GM12878 (cell line): ENCODE data around the gene SPEG. TPM values are rescaled to one million over a fixed set of nuclear protein-coding genes. Genes with fewer than 3 reads are reported as not detected.
A peak's percentile ranks its signal among the peaks of the same experiment; 100 is the strongest.

Source experiments
- ATAC-seq: fragments of 200-7000 bp; cut with Tn5 transposase; 3 replicates; pipeline ENCODE4 v1.9.1; 2020; ENCODE audit warnings: mild to moderate bottlenecking, moderate library complexity
- BruUV-seq: library from RNA; stranded (reverse); fragments of 400-500 nt; replicated peaks from 2 replicates; lab custom pipeline; 2021; lab: Mats Ljungman, UMichigan
- CTCF ChIA-PET: fragments of 300-600 bp; sonication (Branson Sonifier 250); formaldehyde crosslinking; extraction: SDS; loops from one replicate; lab custom pipeline; 2021; ENCODE audit warnings: inconsistent platforms; lab: Yijun Ruan, JAX
- POLR2A ChIA-PET: fragments of 350-600 bp; formaldehyde crosslinking; extraction: SDS; loops from one replicate; lab custom pipeline; 2021; ENCODE audit warnings: inconsistent platforms; lab: Charles Lee
- RAD21 ChIA-PET: fragments of 300-600 bp; sonication (Branson Sonifier 250); formaldehyde crosslinking; loops from one replicate; lab custom pipeline; 2023; ENCODE audit warnings: antibody characterized with exemption; ENCODE audit not compliant: unreplicated experiment; lab: Charles Lee
- SMC1A ChIA-PET: fragments of 300-600 bp; sonication (Branson Sonifier 250); formaldehyde crosslinking; loops from one replicate; lab custom pipeline; 2023; ENCODE audit not compliant: unreplicated experiment, uncharacterized antibody; lab: Charles Lee
- DNase-seq: peaks from one replicate; pipeline ENCODE4 v3.0.0-alpha.2; 2011; ENCODE audit warnings: low read depth, low spot score
- FAIRE-seq: peaks from 3 replicates; lab custom pipeline; 2011; peaks lifted over from hg19 to GRCh38; lab: Jason Lieb, UNC
- H2AFZ ChIP-seq: 2 replicates; pipeline ENCODE4 v1.6.0; 2011; ENCODE audit warnings: low read depth, low read length, control low read depth; ENCODE audit not compliant: control insufficient read depth
- H3K27ac ChIP-seq: 2 replicates; pipeline ENCODE4 v1.5.1; 2011; ENCODE audit warnings: control low read depth; ENCODE audit not compliant: control insufficient read depth, insufficient read depth
- H3K27me3 ChIP-seq, 2 experiments: replicated peaks in 1 of 2; 2 replicates each; pipeline versions ENCODE4 v1.6.0 to v1.6.1; 2011; ENCODE audit warnings: low read length in 1 of 2; ENCODE audit not compliant: control insufficient read depth in 2 of 2, insufficient read depth in 2 of 2
- H3K36me3 ChIP-seq, 2 experiments: 2 replicates each; pipeline ENCODE4 v1.5.1; 2011; ENCODE audit warnings: low read length in 1 of 2; ENCODE audit not compliant: control insufficient read depth in 2 of 2, insufficient read depth in 2 of 2
- H3K4me1 ChIP-seq: 2 replicates; pipeline ENCODE4 v1.6.1; 2011; ENCODE audit warnings: mild to moderate bottlenecking, low read length, moderate library complexity, mixed read lengths; ENCODE audit not compliant: control insufficient read depth, insufficient read depth
- H3K4me2 ChIP-seq: 2 replicates; pipeline ENCODE4 v1.6.0; 2011; ENCODE audit warnings: control low read depth; ENCODE audit not compliant: control insufficient read depth, insufficient read depth
- H3K4me3 ChIP-seq: fragments of 200-600 bp; sonication (generic); 2 replicates; pipeline ENCODE4 v1.5.1; 2016
- H3K79me2 ChIP-seq: 2 replicates; pipeline ENCODE4 v1.6.0; 2011; ENCODE audit warnings: low read length; ENCODE audit not compliant: control insufficient read depth, insufficient read depth
- H3K9ac ChIP-seq: 2 replicates; pipeline ENCODE4 v1.8.0; 2011; ENCODE audit warnings: low read length, control low read depth, mixed read lengths; ENCODE audit not compliant: control insufficient read depth, insufficient read depth
- H3K9me3 ChIP-seq: replicated peaks from 3 replicates; pipeline ENCODE4 v1.5.1; 2011; ENCODE audit warnings: mild to moderate bottlenecking, low read length; ENCODE audit not compliant: control insufficient read depth, insufficient read depth
- H4K20me1 ChIP-seq: 2 replicates; pipeline ENCODE4 v1.6.0; 2011; ENCODE audit not compliant: control insufficient read depth, insufficient read depth
- DPF2 ChIP-seq: fragments of 450-650 bp; IDR thresholded peaks from 2 replicates; pipeline ENCODE4 v1.6.1; 2017; ENCODE audit warnings: mild to moderate bottlenecking
- E4F1 ChIP-seq: fragments of 450-650 bp; IDR thresholded peaks from 2 replicates; pipeline ENCODE4 v1.6.1; 2018; ENCODE audit warnings: borderline replicate concordance, mild to moderate bottlenecking; ENCODE audit not compliant: partially characterized antibody
- RELA ChIP-seq: fragments of 450-650 bp; IDR thresholded peaks from 2 replicates; pipeline ENCODE4 v1.8.0; 2014; ENCODE audit warnings: borderline replicate concordance; ENCODE audit not compliant: partially characterized antibody
- RUNX3 ChIP-seq: IDR thresholded peaks from 2 replicates; pipeline ENCODE4 v1.6.1; 2012; ENCODE audit warnings: low read length, inconsistent platforms
- STAT3 ChIP-seq: IDR thresholded peaks from 2 replicates; pipeline ENCODE4 v1.6.1; 2011; ENCODE audit warnings: low read depth, low read length, improper control_type of control experiment
- WGBS: methylation state at CpG from one replicate; pipeline ENCODE4 v1.1.6; 2016; ENCODE audit warnings: low lambda C conversion rate; ENCODE audit not compliant: insufficient replicate concordance, insufficient coverage; ENCODE audit errors: missing lambda C conversion rate; 5-methylcytosine and 5-hydroxymethylcytosine counted together
- in situ Hi-C: fragments of 300-500 bp; cut with MboI; formaldehyde crosslinking; loops from 9 replicates; pipeline ENCODE4 v1.14.3; 2018; ENCODE audit warnings: mixed read lengths
- intact Hi-C: fragments of 100-400 bp; cut with micrococcal nuclease; formaldehyde crosslinking; loops from one replicate; pipeline ENCODE4 v1.14.2; 2022; ENCODE audit not compliant: unreplicated experiment
- polyA plus RNA-seq, 11 experiments: library from polyadenylated mRNA; depleted of rRNA in 4 of 11; unstranded in 6 of 11; stranded (reverse) in 5 of 11; fragments of >200 nt; fragmentation: Nextera tagmentation in 4 of 11; fragmentation: Illumina TruSeq in 1 of 11; extraction: Ambion mirVana in 4 of 11; extraction: Trizol in 1 of 11; gene quantifications; 1 replicate in 1 of 11; 2 replicates in 10 of 11; pipeline versions ENCODE4 v1.2.1 to v1.2.3, GENCODE V29; 2011 to 2016; ENCODE audit warnings: inconsistent platforms in 2 of 11, missing spikeins in 2 of 11, low read depth in 1 of 11
- total RNA-seq, 4 experiments: library from RNA; depleted of rRNA in 3 of 4; stranded (reverse); fragments of >200 nt in 3 of 4; fragmentation: Illumina TruSeq in 1 of 4; extraction: Trizol in 1 of 4; gene quantifications; 2 replicates each; pipeline versions ENCODE4 v1.2.1 to v1.2.3, GENCODE V29; 2013 to 2021
- TF ChIP-seq, protein P1 (sequence below): fragments of 450-650 bp; IDR thresholded peaks from 2 replicates; pipeline ENCODE4 v1.6.1; 2017; ENCODE audit warnings: borderline replicate concordance
- TF ChIP-seq, protein P2 (sequence below), 3 experiments: IDR thresholded peaks in 2 of 3; conservative IDR thresholded peaks in 1 of 3; 2 replicates each; pipeline ENCODE4 v1.5.1; 2011; ENCODE audit warnings: low read depth in 3 of 3, low read length in 3 of 3, mild to moderate bottlenecking in 3 of 3, control low read depth in 2 of 3, moderate library complexity in 2 of 3, inconsistent platforms in 1 of 3, mixed read lengths in 1 of 3; ENCODE audit not compliant: control insufficient read depth in 2 of 3, insufficient read depth in 1 of 3; ENCODE audit errors: extremely low read depth in 1 of 3

Gene SPEG
- total and polyA plus RNA-seq, 10 of the 15 experiments (the other 5 are each of a cell fraction or from before 2014, with no cell fraction given), result 0.03 to 0.28 TPM; not detected in 8

DNA sequence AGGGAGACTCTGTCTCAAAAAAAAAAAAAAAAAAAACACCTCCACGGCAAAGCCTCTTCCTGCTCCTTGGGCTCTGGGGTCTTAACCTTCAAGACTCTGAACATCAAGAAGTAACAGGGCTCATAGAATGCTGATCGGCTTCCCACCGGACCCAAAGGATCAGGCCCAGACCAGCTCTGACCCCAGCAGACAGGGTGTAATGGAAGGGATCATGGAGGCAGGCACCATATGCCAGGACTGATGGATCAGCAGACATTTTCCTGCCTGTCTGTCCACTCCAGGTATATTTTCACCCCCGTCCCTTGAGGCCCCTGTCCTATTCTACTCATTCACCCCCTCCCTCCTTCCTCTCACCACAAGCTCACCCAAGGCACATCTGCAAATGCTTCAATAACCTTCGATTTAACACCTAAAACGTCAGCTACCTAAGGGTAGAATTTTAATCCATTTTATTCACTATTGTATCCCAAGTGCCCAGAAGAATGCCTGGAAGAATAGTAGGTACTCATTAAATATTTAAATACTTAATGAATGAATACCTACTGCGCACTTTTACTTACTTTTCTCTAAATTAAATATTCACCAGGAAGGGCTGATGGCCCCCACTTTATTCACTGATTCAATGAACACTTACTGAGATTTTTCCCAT is 4.6 kb upstream of the SPEG start (continued):
- no peak for TF ChIP-seq E4F1
- no peak for TF ChIP-seq STAT3
- TF ChIP-seq RUNX3, result no peak
- TF ChIP-seq DPF2, result no peak
- TF ChIP-seq RELA, result no peak

DNA sequence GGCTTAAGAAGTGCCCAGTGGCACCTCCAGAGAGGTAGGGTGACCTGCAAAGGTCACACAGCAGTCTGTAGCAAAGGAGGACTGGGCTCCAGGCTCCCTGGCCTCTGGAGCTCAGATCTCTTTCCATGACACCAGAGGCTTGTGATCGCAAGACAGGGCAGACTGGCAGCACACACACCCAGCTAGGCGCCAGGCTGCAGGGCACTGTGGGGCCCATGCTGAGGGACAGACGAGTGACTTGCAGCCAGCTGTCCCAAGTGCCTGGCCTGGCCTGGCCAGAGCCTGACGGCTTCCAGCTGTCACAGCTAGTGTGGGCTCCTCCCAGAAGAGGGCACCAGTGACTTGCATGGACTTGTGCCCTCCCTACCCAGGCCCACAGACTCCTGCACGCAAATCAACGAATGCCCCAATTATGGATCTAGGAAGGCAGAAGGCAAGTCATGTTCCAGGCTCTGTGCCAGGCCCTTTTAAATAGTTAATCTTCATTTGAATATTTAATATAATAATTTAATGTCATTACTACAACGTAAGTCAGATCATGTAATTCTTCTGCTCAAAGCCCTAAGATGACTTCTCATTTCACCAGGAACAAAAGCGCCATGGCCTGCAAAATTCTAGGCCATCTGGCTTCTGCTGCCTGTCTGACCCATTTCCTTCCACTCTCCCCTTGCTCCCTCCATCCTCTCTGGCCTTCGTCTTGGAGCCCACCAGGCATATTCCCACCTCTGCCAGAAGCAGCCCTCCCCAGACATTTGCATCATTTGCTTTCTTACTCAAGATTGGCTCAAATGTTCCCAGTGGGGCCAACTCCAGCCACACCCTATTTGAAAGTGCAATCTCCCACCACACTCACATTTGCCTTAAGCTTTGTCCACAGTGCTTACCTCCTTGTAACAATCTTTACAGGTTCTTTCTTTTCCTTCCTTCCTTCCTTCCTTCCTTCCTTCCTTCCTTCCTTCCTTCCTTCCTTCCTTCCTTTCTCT is 3.7 kb upstream of the SPEG start:
- POLR2A ChIA-PET, result no interaction called here

More for the DNA sequence above, 3.7 kb upstream of the SPEG start:
- ATAC-seq, result peak; percentile 87
- no peak overlapping the region for H3K9ac ChIP-seq
- no peaks in the 10 kb centered on the region for H3K4me1 ChIP-seq
- intact Hi-C loops, result no loop called here
- H3K27me3 ChIP-seq, result peaks cover 4 to 9% of the 10 kb centered on the region in 2 experiments; a peak in 2 of 4 replicates
- H3K4me2 ChIP-seq, result no peak overlapping the region
- no peak overlapping the region for H3K4me3 ChIP-seq
- H3K27ac ChIP-seq, result no peak overlapping the region
- H3K9me3 ChIP-seq, result no peaks in the 10 kb centered on the region
- no TSS peak for BruUV-seq
- WGBS, result 25% methylated on average over 9 of the region's 9 CpGs
- DNase-seq, result no peak
- CTCF ChIA-PET, result interaction anchor here (0.5 to 1.0 kb wide), 6 partner anchors 29 to 358 kb away, joined by 3 to 4 read pairs (median 3); no protein-coding TSS in a partner anchor
- H3K79me2 ChIP-seq, result no peaks in the 10 kb centered on the region
- no peak overlapping the region for H2AFZ ChIP-seq
- H3K36me3 ChIP-seq, result no peaks in the 10 kb centered on the region
- RAD21 ChIA-PET, result interaction anchor here (1.1 kb wide), 1 partner anchor 99 kb away, joined by 3 read pairs; no protein-coding TSS in a partner anchor
- in situ Hi-C loops, result no loop called here
- FAIRE-seq, result no peak
- SMC1A ChIA-PET, result interaction anchor here (0.9 kb wide), 1 partner anchor 28 kb away, joined by 3 read pairs; no protein-coding TSS in a partner anchor
- TF ChIP-seq, protein P1, sequence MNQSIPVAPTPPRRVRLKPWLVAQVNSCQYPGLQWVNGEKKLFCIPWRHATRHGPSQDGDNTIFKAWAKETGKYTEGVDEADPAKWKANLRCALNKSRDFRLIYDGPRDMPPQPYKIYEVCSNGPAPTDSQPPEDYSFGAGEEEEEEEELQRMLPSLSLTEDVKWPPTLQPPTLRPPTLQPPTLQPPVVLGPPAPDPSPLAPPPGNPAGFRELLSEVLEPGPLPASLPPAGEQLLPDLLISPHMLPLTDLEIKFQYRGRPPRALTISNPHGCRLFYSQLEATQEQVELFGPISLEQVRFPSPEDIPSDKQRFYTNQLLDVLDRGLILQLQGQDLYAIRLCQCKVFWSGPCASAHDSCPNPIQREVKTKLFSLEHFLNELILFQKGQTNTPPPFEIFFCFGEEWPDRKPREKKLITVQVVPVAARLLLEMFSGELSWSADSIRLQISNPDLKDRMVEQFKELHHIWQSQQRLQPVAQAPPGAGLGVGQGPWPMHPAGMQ, result no peak
- TF ChIP-seq, protein P2, sequence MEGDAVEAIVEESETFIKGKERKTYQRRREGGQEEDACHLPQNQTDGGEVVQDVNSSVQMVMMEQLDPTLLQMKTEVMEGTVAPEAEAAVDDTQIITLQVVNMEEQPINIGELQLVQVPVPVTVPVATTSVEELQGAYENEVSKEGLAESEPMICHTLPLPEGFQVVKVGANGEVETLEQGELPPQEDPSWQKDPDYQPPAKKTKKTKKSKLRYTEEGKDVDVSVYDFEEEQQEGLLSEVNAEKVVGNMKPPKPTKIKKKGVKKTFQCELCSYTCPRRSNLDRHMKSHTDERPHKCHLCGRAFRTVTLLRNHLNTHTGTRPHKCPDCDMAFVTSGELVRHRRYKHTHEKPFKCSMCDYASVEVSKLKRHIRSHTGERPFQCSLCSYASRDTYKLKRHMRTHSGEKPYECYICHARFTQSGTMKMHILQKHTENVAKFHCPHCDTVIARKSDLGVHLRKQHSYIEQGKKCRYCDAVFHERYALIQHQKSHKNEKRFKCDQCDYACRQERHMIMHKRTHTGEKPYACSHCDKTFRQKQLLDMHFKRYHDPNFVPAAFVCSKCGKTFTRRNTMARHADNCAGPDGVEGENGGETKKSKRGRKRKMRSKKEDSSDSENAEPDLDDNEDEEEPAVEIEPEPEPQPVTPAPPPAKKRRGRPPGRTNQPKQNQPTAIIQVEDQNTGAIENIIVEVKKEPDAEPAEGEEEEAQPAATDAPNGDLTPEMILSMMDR (IDR thresholded peaks at IDR 0.05 in 2 of 3, conservative IDR thresholded peaks at IDR 0.05 in 1 of 3; ENCODE audit: control insufficient read depth in 2 of 3, extremely low read depth in 1 of 3, insufficient read depth in 1 of 3, low read depth in 3 of 3, low read length in 3 of 3), result peak in 2 of 3 experiments; percentile 16 to 23; a peak in 2 of 6 replicates
- H4K20me1 ChIP-seq, result no peaks in the 10 kb centered on the region; the same call in 1 of the 2 replicates
